ENCODE data around the gene XCL2.
"Not testable (repeated sequence)": the region's sequence is repeated elsewhere in the genome, so short reads cannot be mapped to it uniquely, and the experiment has no call there.

The XCL2 gene, protein sequence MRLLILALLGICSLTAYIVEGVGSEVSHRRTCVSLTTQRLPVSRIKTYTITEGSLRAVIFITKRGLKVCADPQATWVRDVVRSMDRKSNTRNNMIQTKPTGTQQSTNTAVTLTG

DNA sequence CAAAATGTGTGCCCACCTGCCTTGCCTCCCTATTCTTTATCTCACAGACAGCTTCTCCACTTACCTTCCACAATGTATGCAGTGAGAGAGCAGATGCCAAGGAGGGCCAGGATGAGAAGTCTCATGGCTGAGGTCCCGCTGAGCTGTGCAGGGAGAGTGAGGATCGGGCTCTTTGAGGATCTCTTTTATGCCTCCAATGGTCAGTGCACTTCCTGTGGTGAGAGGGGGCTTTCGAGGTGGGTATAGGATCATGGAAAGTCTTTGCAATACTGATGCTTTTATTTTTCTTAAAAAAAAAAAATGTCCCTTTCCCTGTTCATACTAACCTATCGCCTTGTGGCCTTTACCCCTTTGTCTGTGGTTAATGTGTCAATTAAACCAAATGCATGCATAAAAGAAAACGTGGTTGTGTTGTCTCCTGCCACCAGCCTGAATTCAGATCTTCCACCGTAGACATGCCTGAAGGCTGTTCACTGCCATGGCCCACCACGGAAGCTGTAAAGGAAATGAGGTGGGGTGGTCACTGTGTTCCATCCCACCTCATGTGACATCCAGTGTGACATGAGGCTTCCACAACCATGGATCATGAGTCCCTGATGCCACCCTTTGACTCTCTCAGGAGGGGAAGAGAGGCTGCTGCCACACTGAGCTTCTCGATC is at the start of gene XCL2:
Gene XCL2 (minus strand): TSS at position 158 of the 659 bp plus-strand sequence. CDS start 33 bp downstream, at position 125.
- not testable (repeated sequence) for DNase-seq (ENCODE audit: low read depth, low spot score)

- no peak for DNase-seq (ENCODE audit: low read depth, low spot score)
These were observed 47.9 kb upstream of the XCL2 start for GRCh38 chr1:168591641-168592250.

- DNase-seq (ENCODE audit: low read depth, low spot score): no peak
These were observed 47.3 kb upstream of the XCL2 start for GRCh38 chr1:168591066-168591465.

- DNase-seq (ENCODE audit: low read depth, low spot score): no peak
These were observed 45.4 kb upstream of the XCL2 start for GRCh38 chr1:168589167-168589566.

GRCh38 chr1:168585937-168586336 is 42.1 kb upstream of the XCL2 start:
- no peak for DNase-seq (ENCODE audit: low read depth, low spot score)

- DNase-seq (ENCODE audit: low read depth, low spot score): no peak
These were observed 41.4 kb upstream of the XCL2 start for GRCh38 chr1:168585191-168585590.

- no peak for DNase-seq (ENCODE audit: low read depth, low spot score)
These were observed 39.8 kb upstream of the XCL2 start for GRCh38 chr1:168583571-168583970.

DNA sequence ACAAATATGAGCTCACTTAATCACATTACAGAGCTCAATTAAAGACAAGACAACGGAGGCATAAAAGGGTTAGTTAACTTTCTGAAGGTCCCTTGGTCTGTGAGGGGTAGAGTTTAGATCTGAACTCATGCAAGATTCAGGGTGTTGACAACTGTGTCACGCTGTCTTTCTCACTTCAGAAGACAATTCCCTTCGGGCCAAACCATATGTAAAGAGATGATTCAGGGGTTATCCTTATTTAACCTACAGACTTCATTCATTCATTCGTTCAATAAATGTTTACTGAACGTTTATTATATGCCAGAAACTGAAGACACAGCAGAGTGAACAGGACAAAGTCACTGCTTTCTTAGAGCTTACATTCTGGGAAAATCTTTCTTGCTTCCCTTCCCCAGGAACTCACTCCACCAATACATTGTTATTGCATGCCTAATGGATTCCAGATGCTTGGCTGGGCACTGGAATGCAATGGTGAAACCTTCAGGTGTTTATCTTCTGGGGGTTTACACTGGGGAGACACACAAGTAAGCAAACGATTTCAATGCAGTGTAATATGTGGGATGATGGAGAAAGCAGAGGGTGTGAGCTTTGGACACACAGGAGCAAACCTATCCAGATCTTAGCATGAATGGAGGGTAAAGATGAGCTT is 39.0 kb upstream of the XCL2 start:
- DNase-seq (ENCODE audit: low read depth, low spot score): no peak

DNA sequence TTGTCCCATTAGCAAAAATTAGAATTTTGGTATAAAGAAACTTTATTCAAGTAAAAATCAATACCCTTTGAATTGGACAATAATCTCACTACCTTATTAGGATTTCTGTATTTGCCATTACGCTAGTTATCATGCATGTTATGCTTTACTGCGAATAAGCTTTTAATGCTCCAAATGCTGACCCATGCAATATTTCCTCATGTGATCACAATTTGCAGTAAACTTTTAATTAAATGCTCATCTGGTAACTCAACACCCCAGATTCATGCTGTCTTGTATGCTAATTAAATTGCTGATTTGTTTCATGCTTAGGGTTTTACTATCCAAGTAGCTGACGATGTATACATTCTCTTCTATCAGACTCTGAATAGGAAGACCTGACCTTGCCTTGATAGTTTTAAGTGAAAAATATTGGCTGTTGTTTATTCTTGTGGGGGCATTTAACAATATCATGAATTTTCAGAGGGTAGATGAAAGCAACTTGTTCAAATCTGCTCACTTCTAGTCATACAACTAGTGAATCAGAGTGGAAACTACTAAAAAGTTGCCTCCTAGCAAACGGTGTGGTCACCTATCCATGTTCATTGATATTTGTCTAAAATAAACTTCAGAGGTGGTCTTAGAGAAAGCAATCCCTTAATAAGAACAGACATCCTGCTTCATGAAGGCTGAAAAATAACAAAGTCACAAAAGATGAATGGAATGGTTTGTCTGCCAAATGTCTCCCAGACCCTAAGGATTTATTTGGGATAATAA is 38.2 kb upstream of the XCL2 start:
- DNase-seq (ENCODE audit: low read depth, low spot score): no peak

DNA sequence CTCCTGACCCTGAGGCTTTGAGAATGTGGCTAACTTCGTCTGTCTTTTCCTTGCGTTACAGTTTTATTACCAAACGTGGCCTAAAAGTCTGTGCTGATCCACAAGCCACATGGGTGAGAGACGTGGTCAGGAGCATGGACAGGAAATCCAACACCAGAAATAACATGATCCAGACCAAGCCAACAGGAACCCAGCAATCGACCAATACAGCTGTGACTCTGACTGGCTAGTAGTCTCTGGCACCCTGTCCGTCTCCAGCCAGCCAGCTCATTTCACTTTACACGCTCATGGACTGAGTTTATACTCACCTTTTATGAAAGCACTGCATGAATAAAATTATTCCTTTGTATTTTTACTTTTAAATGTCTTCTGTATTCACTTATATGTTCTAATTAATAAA is 37.2 kb upstream of the XCL2 start:
- DNase-seq (ENCODE audit: low read depth, low spot score): not testable (repeated sequence)

DNA sequence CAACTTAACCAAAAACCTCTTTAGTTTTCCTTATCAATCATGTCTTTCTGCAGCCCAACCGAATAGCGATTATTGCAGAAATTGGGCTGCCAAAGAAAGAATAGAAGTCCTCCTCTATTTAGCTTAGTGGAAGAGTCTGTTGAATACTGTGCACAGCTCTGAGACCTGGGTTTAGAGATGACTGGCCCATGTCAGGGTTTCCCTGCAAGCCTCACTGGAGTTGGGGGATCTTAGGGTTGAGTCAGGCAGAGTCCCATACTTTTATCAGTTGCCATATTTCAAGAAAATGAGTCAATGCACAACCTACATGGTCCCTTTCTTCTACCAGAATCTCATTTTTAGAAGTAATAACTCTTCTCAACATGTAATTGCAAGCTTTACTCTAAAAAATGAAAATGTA is 36.5 kb upstream of the XCL2 start:
- not testable (repeated sequence) for DNase-seq (ENCODE audit: low read depth, low spot score)

- DNase-seq (ENCODE audit: low read depth, low spot score): not testable (repeated sequence)
These were observed 34.9 kb upstream of the XCL2 start for GRCh38 chr1:168578531-168579185.

DNA sequence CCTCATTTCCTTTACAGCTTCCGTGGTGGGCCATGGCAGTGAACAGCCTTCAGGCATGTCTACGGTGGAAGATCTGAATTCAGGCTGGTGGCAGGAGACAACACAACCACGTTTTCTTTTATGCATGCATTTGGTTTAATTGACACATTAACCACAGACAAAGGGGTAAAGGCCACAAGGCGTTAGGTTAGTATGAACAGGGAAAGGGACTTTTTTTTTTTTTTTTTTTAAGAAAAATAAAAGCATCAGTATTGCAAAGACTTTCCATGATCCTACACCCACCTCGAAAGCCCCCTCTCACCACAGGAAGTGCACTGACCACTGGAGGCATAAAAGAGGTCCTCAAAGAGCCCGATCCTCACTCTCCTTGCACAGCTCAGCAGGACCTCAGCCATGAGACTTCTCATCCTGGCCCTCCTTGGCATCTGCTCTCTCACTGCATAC is 32.5 kb upstream of the XCL2 start, which contains the start of gene XCL1:
Gene XCL1 (plus strand): TSS at position 361 of the 444 bp plus-strand sequence. CDS start 33 bp downstream, at position 394.
- not testable (repeated sequence) for DNase-seq (ENCODE audit: low read depth, low spot score)

- DNase-seq (ENCODE audit: low read depth, low spot score): not testable (repeated sequence)
These were observed 30.4 kb upstream of the XCL2 start for GRCh38 chr1:168574234-168574633.

DNA sequence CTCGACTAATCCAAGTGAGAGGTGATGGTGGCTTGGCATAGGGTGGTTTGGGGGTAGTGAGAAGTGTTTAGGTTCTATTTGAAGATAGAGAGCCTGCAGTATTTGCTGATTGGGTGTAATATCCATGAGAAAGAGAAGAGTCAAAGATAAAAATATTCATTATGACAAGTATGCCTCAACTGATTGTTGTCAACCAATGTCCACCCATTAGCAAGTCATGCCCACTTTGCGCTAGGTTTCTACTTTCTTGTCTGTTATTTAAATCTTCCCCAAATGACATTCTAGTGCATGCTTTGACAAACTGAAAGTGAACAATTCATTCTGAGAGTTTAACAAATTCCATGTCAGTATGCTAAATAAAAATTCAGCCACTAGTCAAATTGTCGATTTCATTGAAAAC is 28.8 kb upstream of the XCL2 start:
- DNase-seq (ENCODE audit: low read depth, low spot score): no peak

DNA sequence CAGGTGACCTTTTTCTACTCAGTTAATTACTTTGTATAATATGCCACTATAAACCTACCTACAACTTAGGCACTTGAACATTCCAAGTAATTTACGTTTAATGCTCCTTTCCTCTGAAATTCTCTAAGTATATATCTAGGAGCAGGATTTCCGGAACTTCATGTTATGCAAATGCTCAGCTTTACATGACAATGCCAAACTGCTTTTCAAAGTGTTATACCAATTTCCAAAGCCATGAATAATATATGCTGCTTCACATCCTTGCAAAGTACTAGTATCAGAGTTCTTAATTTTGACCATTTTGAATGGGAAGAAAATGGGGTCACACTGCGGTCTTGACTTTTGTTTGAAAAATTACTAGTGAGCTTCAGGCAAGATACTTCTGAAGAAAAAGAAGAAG is 26.9 kb upstream of the XCL2 start:
- DNase-seq (ENCODE audit: low read depth, low spot score): no peak

- no peak for DNase-seq (ENCODE audit: low read depth, low spot score)
These were observed 24.5 kb upstream of the XCL2 start for GRCh38 chr1:168568346-168568745.

GRCh38 chr1:168567568-168567967 is 23.8 kb upstream of the XCL2 start:
- no peak for DNase-seq (ENCODE audit: low read depth, low spot score)

DNA sequence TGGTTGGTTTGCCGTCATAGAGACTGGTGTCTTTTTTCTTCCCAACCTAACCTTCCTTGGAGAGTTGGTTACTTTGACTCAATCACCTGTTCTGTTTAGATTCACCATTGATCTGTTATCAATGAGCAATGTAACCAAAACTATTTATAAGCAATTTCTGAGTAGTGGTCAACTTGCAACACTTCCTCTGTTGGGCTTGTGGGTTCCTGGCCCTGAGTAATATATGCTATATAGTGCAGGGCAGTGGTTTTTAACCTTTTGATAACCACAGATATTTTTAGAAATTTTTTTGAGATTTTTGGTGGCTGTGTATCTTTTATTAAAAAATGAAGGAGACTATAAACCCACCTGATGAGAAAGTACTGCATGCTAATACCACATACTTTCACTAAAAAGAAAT is 23.2 kb upstream of the XCL2 start:
- DNase-seq (ENCODE audit: low read depth, low spot score): no peak

- DNase-seq (ENCODE audit: low read depth, low spot score): no peak
These were observed 22.0 kb upstream of the XCL2 start for GRCh38 chr1:168565825-168566224.

DNA sequence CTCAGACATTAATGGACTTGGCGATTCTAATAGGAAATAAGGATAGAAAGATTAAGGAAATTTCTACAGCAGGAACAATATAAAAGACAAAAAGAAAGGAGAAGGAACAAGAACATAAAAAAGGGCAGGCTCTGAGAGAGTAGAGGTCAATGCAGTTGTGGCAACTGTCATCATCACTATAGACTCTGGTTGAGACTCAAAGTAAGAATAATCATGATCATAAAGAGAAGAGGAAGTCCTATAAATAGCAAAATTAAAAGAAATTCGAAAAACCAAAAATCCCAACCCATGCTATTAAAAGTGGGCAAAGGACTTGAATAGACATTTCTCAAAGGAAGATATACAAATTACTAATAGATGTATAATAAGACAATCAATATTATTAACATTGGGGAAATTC is 18.2 kb upstream of the XCL2 start:
- no peak for DNase-seq (ENCODE audit: low read depth, low spot score)
